HG02623 (cell line): ENCODE data around the gene NISCH.

Experiments used
- ATAC-seq: cut with Tn5 transposase; IDR thresholded peaks from one replicate; pipeline ENCODE4 v1.9.1; 2021; ENCODE audit warnings: moderate library complexity; ENCODE audit not compliant: unreplicated experiment

NISCH gene

GRCh38 chr3:52455283-52456168, at the start of gene NISCH:
Gene NISCH (plus strand): TSS chr3:52455604. CDS start chr3:52455642, 38 bp downstream.
- ATAC-seq, result peak; percentile 64

- ATAC-seq, result no peak
These were observed 49.2 kb upstream of the NISCH start for GRCh38 chr3:52406231-52406661.

GRCh38 chr3:52406791-52407510, 48.5 kb upstream of the NISCH start:
- ATAC-seq, result no peak

GRCh38 chr3:52407779-52408178, 47.6 kb upstream of the NISCH start:
- no peak for ATAC-seq

GRCh38 chr3:52408466-52408865, 46.9 kb upstream of the NISCH start:
- ATAC-seq, result no peak

- no peak for ATAC-seq
These were observed 39.6 kb upstream of the NISCH start for GRCh38 chr3:52415800-52416199.

- ATAC-seq, result no peak
These were observed 35.0 kb upstream of the NISCH start for GRCh38 chr3:52420388-52420787.

GRCh38 chr3:52422669-52423068, 32.7 kb upstream of the NISCH start:
- ATAC-seq, result no peak

- no peak for ATAC-seq
These were observed 32.2 kb upstream of the NISCH start for GRCh38 chr3:52423173-52423572.

- ATAC-seq, result no peak
These were observed 27.0 kb upstream of the NISCH start for GRCh38 chr3:52428151-52429005.

GRCh38 chr3:52429031-52429430, 26.4 kb upstream of the NISCH start:
- no peak for ATAC-seq

- ATAC-seq, result no peak
These were observed 25.5 kb upstream of the NISCH start for GRCh38 chr3:52429779-52430415.

- no peak for ATAC-seq
These were observed 25.0 kb upstream of the NISCH start for GRCh38 chr3:52430416-52430810.

- no peak for ATAC-seq
These were observed 23.8 kb upstream of the NISCH start for GRCh38 chr3:52431459-52432223.

GRCh38 chr3:52432225-52432624, 23.2 kb upstream of the NISCH start:
- no peak for ATAC-seq

- no peak for ATAC-seq
These were observed 22.7 kb upstream of the NISCH start for GRCh38 chr3:52432691-52433141.

GRCh38 chr3:52433328-52433995, 21.9 kb upstream of the NISCH start:
- no peak for ATAC-seq

- no peak for ATAC-seq
These were observed 21.4 kb upstream of the NISCH start for GRCh38 chr3:52433996-52434479.

GRCh38 chr3:52434491-52435115, 20.8 kb upstream of the NISCH start:
- no peak for ATAC-seq
